IMR-90 (cell line): ENCODE results near the gene SLC12A6. TPM values are rescaled to one million over a fixed set of nuclear protein-coding genes. Genes with fewer than 3 reads are reported as not detected.

Experiments
- ATAC-seq: fragments of 200-7000 bp; cut with Tn5 transposase; 2 replicates; pipeline ENCODE4 v1.9.1; 2020; ENCODE audit warnings: low read depth, mild to moderate bottlenecking, moderate library complexity
- BruUV-seq: library from RNA; stranded (reverse); fragments of 400-500 nt; replicated peaks from 2 replicates; lab custom pipeline; 2021; lab: Mats Ljungman, UMichigan
- CTCF ChIA-PET: fragments of 300-600 bp; formaldehyde crosslinking; extraction: SDS; loops from one replicate; lab custom pipeline; 2021; ENCODE audit warnings: antibody characterized with exemption; lab: Yijun Ruan, JAX
- POLR2A ChIA-PET: fragments of 300-600 bp; sonication (Branson Sonifier 250); formaldehyde crosslinking; loops from one replicate; lab custom pipeline; 2022; ENCODE audit warnings: antibody characterized with exemption; ENCODE audit not compliant: unreplicated experiment; lab: Charles Lee
- DNase-seq: peaks from one replicate; pipeline ENCODE4 v3.0.0; 2013
- H2AFZ ChIP-seq: replicated peaks from 2 replicates; pipeline ENCODE3; 2013; ENCODE audit warnings: low read length, mild to moderate bottlenecking; ENCODE audit not compliant: poor library complexity
- H2AK5ac ChIP-seq: 2 replicates; pipeline ENCODE4 v1.6.1; 2013; ENCODE audit warnings: low read depth, low read length, inconsistent platforms
- H2AK9ac ChIP-seq: replicated peaks from 2 replicates; pipeline ENCODE3; 2013; ENCODE audit warnings: mild to moderate bottlenecking, low read depth, low read length, moderate library complexity; ENCODE audit not compliant: poor library complexity
- H2BK120ac ChIP-seq: 2 replicates; pipeline ENCODE4 v1.6.1; 2013; ENCODE audit warnings: low read depth, low read length, inconsistent platforms
- H2BK15ac ChIP-seq: 3 replicates; pipeline ENCODE4 v1.6.1; 2013; ENCODE audit warnings: low read depth, low read length, inconsistent platforms
- H2BK20ac ChIP-seq: 2 replicates; pipeline ENCODE4 v1.6.1; 2013; ENCODE audit warnings: low read depth, mild to moderate bottlenecking, inconsistent platforms, low read length, moderate library complexity
- H2BK5ac ChIP-seq: 2 replicates; pipeline ENCODE4 v1.6.1; 2013; ENCODE audit warnings: mild to moderate bottlenecking, low read depth, low read length, inconsistent platforms; ENCODE audit not compliant: poor library complexity, severe bottlenecking
- H3K14ac ChIP-seq: replicated peaks from 2 replicates; pipeline ENCODE4 v1.6.1; 2013; ENCODE audit warnings: low read depth, low read length, inconsistent platforms
- H3K18ac ChIP-seq: 2 replicates; pipeline ENCODE4 v1.6.1; 2013; ENCODE audit warnings: low read depth, low read length, control low read depth
- H3K23ac ChIP-seq: 2 replicates; pipeline ENCODE4 v1.6.1; 2013; ENCODE audit warnings: low read depth, low read length, inconsistent platforms
- H3K27ac ChIP-seq: 2 replicates; pipeline ENCODE4 v1.5.1; 2013; ENCODE audit warnings: mild to moderate bottlenecking, control low read depth, low read length; ENCODE audit not compliant: insufficient read depth
- H3K27me3 ChIP-seq: 2 replicates; pipeline ENCODE4 v1.6.1; 2013; ENCODE audit warnings: low read length; ENCODE audit not compliant: control insufficient read depth, insufficient read depth
- H3K36me3 ChIP-seq: 2 replicates; pipeline ENCODE4 v1.6.1; 2013; ENCODE audit warnings: low read length, mixed read lengths; ENCODE audit not compliant: control insufficient read depth, insufficient read depth
- H3K4ac ChIP-seq: 2 replicates; pipeline ENCODE4 v1.6.1; 2013; ENCODE audit warnings: low read depth, low read length, inconsistent platforms
- H3K4me1 ChIP-seq: 2 replicates; pipeline ENCODE4 v1.6.1; 2013; ENCODE audit warnings: low read length, mixed read lengths; ENCODE audit not compliant: control insufficient read depth, insufficient read depth
- H3K4me2 ChIP-seq: 2 replicates; pipeline ENCODE4 v1.6.1; 2013; ENCODE audit warnings: low read depth, mild to moderate bottlenecking, control low read depth, low read length, moderate library complexity
- H3K4me3 ChIP-seq: 2 replicates; pipeline ENCODE4 v1.5.1; 2013; ENCODE audit warnings: low read depth, mild to moderate bottlenecking, control low read depth, low read length, moderate library complexity; ENCODE audit not compliant: insufficient read depth
- H3K56ac ChIP-seq: 2 replicates; pipeline ENCODE4 v1.6.1; 2013; ENCODE audit warnings: low read length, inconsistent platforms; ENCODE audit not compliant: insufficient read depth; ENCODE audit errors: extremely low read depth
- H3K79me1 ChIP-seq, 2 experiments: 2 replicates each; pipeline ENCODE4 v1.6.1; 2013; ENCODE audit warnings: low read length in 2 of 2, inconsistent platforms in 1 of 2, low read depth in 1 of 2
- H3K9ac ChIP-seq: 2 replicates; pipeline ENCODE4 v1.6.1; 2013; ENCODE audit warnings: low read depth, low read length, control low read depth
- H3K9me1 ChIP-seq: 2 replicates; pipeline ENCODE4 v1.6.1; 2013; ENCODE audit warnings: low read length, inconsistent platforms; ENCODE audit not compliant: insufficient read depth
- H3K9me3 ChIP-seq: 2 replicates; pipeline ENCODE4 v1.6.1; 2013; ENCODE audit warnings: low read length; ENCODE audit not compliant: control insufficient read depth, insufficient read depth
- H4K20me1 ChIP-seq: 2 replicates; pipeline ENCODE4 v1.6.1; 2013; ENCODE audit warnings: low read length, inconsistent platforms; ENCODE audit not compliant: insufficient read depth
- H4K5ac ChIP-seq: 2 replicates; pipeline ENCODE4 v1.6.1; 2013; ENCODE audit warnings: mild to moderate bottlenecking, low read depth, low read length, control low read depth
- H4K8ac ChIP-seq, 2 experiments: 2 replicates each; pipeline ENCODE4 v1.6.1; 2013; ENCODE audit warnings: low read depth in 2 of 2, low read length in 2 of 2, control low read depth in 1 of 2, inconsistent platforms in 1 of 2
- H4K91ac ChIP-seq: 2 replicates; pipeline ENCODE4 v1.6.1; 2013; ENCODE audit warnings: low read depth, low read length, inconsistent platforms; ENCODE audit not compliant: insufficient read depth
- BHLHE40 ChIP-seq: fragments of 150-350 bp; IDR thresholded peaks from 2 replicates; pipeline ENCODE4 v1.6.1; 2016; ENCODE audit warnings: mild to moderate bottlenecking, low read depth, low read length
- CEBPB ChIP-seq: IDR thresholded peaks from 2 replicates; pipeline ENCODE4 v1.6.1; 2012; ENCODE audit warnings: low read depth, low read length, improper control_type of control experiment
- CHD1 ChIP-seq: IDR thresholded peaks from 2 replicates; pipeline ENCODE4 v1.6.1; 2012; ENCODE audit warnings: low read depth, low read length, improper control_type of control experiment
- CTCF ChIP-seq: conservative IDR thresholded peaks from 2 replicates; pipeline ENCODE4 v1.5.1; 2012; ENCODE audit warnings: mild to moderate bottlenecking, low read depth, low read length, improper control_type of control experiment
- ELK1 ChIP-seq: fragments of 150-350 bp; IDR thresholded peaks from 2 replicates; pipeline ENCODE4 v1.6.1; 2016; ENCODE audit warnings: low read depth, mild to moderate bottlenecking, low read length, moderate library complexity, borderline replicate concordance
- FOS ChIP-seq: fragments of 150-350 bp; IDR thresholded peaks from 2 replicates; pipeline ENCODE4 v1.6.1; 2016; ENCODE audit warnings: low read depth, low read length
- MAFK ChIP-seq: IDR thresholded peaks from 2 replicates; pipeline ENCODE4 v1.6.1; 2012; ENCODE audit warnings: low read depth, low read length, improper control_type of control experiment
- MAZ ChIP-seq: IDR thresholded peaks from 2 replicates; pipeline ENCODE4 v1.6.1; 2012; ENCODE audit warnings: low read depth, mild to moderate bottlenecking, low read length, improper control_type of control experiment, moderate library complexity, borderline replicate concordance
- MXI1 ChIP-seq: IDR thresholded peaks from 2 replicates; pipeline ENCODE4 v1.6.1; 2012; ENCODE audit warnings: low read depth, mild to moderate bottlenecking, low read length, moderate library complexity, borderline replicate concordance
- NFE2L2 ChIP-seq: fragments of 150-350 bp; IDR thresholded peaks from 2 replicates; pipeline ENCODE4 v1.6.1; 2016; ENCODE audit warnings: low read depth, mild to moderate bottlenecking, low read length
- POLR2A ChIP-seq: IDR thresholded peaks from 2 replicates; pipeline ENCODE4 v1.6.1; 2012; ENCODE audit warnings: mild to moderate bottlenecking, low read depth, low read length
- RAD21 ChIP-seq: IDR thresholded peaks from 2 replicates; pipeline ENCODE4 v1.6.1; 2012; ENCODE audit warnings: low read length, improper control_type of control experiment
- RCOR1 ChIP-seq: IDR thresholded peaks from 2 replicates; pipeline ENCODE4 v1.6.1; 2012; ENCODE audit warnings: mild to moderate bottlenecking, low read length, improper control_type of control experiment; ENCODE audit not compliant: insufficient replicate concordance
- RFX5 ChIP-seq: IDR thresholded peaks from 2 replicates; pipeline ENCODE4 v1.8.0; 2012; ENCODE audit warnings: low read depth, mild to moderate bottlenecking, low read length, moderate library complexity
- SMC3 ChIP-seq: fragments of 150-350 bp; IDR thresholded peaks from 2 replicates; pipeline ENCODE4 v1.6.1; 2016; ENCODE audit warnings: low read depth, mild to moderate bottlenecking, antibody characterized with exemption, low read length, moderate library complexity
- USF2 ChIP-seq: fragments of 150-350 bp; IDR thresholded peaks from 2 replicates; pipeline ENCODE4 v1.6.1; 2017; ENCODE audit warnings: mild to moderate bottlenecking, antibody characterized with exemption, low read length, low read depth
- WGBS, 2 experiments: methylation state at CpG; one replicate each; pipeline versions ENCODE4 v1.1.5 to v1.1.7; 2013; ENCODE audit warnings: missing lambda C conversion rate in 2 of 2; ENCODE audit not compliant: insufficient read length in 1 of 2; ENCODE audit errors: extremely low coverage in 2 of 2; 5-methylcytosine and 5-hydroxymethylcytosine counted together
- dilution Hi-C: fragments of 300-500 bp; cut with HindIII; formaldehyde crosslinking; loops from one replicate; pipeline ENCODE4 v1.14.3; 2018; ENCODE audit warnings: low sequenced_read_pairs; ENCODE audit not compliant: unreplicated experiment
- in situ Hi-C: fragments of 300-500 bp; cut with MboI; formaldehyde crosslinking; loops from 3 replicates; pipeline ENCODE4 v1.14.3; 2019; ENCODE audit warnings: low sequenced_read_pairs, inconsistent platforms, mixed read lengths
- intact Hi-C: fragments of 100-400 bp; cut with micrococcal nuclease; formaldehyde crosslinking; loops from 2 replicates; pipeline ENCODE4 v1.10.0; 2022
- polyA plus RNA-seq, 3 experiments: library from polyadenylated mRNA; depleted of rRNA; stranded (reverse); fragments of >200 nt; gene quantifications; 2 replicates each; pipeline ENCODE4 v1.2.3, GENCODE V29; 2012; ENCODE audit warnings: low replicate concordance in 1 of 3
- total RNA-seq: library from RNA; depleted of rRNA; stranded (reverse); fragments of >200 nt; gene quantifications from 2 replicates; pipeline ENCODE4 v1.2.3, GENCODE V29; 2012

SLC12A6 gene
- total and polyA plus RNA-seq, 2 of the 4 experiments (the other 2 are of a cell fraction) = 7.7 to 10.2 TPM

- no peak for DNase-seq
- Histone ChIP-seq H4K91ac (no peak overlapping the region), H3K27me3 (no peaks in the 10 kb centered on the region), H3K4ac (no peak overlapping the region), H3K27ac (no peak overlapping the region), H3K9ac (no peak overlapping the region), H2BK15ac (no peak overlapping the region), H3K79me1 (peaks cover 18 to 23% of the 10 kb centered on the region in 2 experiments), H4K8ac (no peak overlapping the region), H3K56ac (no peak overlapping the region), H4K20me1 (peaks cover 8% of the 10 kb centered on the region; the same call in 1 of the 2 replicates), H3K4me2 (no peak overlapping the region), H3K36me3 (peaks cover 35% of the 10 kb centered on the region), H2BK20ac (no peak overlapping the region), H2AK5ac (no peak overlapping the region), H2BK120ac (no peak overlapping the region), H3K4me1 (0 out of 2 replicates have a peak, but pooled peaks cover 3% of the 10 kb centered on the region), H3K18ac (no peak overlapping the region), H3K4me3 (no peak overlapping the region), H2AFZ (no peak overlapping the region), H2BK5ac (no peak overlapping the region), H2AK9ac (no peak overlapping the region), H3K23ac (no peak overlapping the region), H3K9me3 (no peaks in the 10 kb centered on the region), H3K9me1 (peaks cover 10% of the 10 kb centered on the region), H3K14ac (no peak overlapping the region), H4K5ac (no peak overlapping the region)
- ATAC-seq = no peak
- TF ChIP-seq USF2 (no peak), RFX5 (no peak), MAZ (no peak), MAFK (no peak), POLR2A (no peak), NFE2L2 (no peak), CEBPB (no peak), CHD1 (no peak), RAD21 (no peak), SMC3 (no peak), BHLHE40 (no peak), MXI1 (no peak), FOS (no peak), RCOR1 (no peak), CTCF (no peak), ELK1 (no peak)
- no TSS peak for BruUV-seq
- intact Hi-C loops = loop anchor here (10.0 kb wide), 1 partner anchor 296 kb away; no protein-coding TSS in a partner anchor
- in situ Hi-C loops = loop anchor here (10.0 kb wide), 1 partner anchor 256 kb away; the partner anchor contains the start of genes EMC7 and PGBD4
- dilution Hi-C loops = no loop called here
- CTCF ChIA-PET = no interaction called here
- 60% methylated on average over 1 of the region's 7 CpGs; no CpG with 5 or more reads in 1 of the 2 experiments for WGBS, 2 experiments
- POLR2A ChIA-PET = interaction anchor here (0.7 kb wide), 1 partner anchor 15 kb away, joined by 3 read pairs; no protein-coding TSS in a partner anchor
Measured at GRCh38 chr15:34361278-34361677, 23.7 kb upstream of the SLC12A6 start.
